ENCODE data around the gene PPP1R3D. TPM values are rescaled to one million over a fixed set of nuclear protein-coding genes. Genes with fewer than 3 reads are reported as not detected.

Gene PPP1R3D
- total and polyA plus RNA-seq, 9 of the 15 experiments (the other 6 are each of a cell fraction or from before 2014, with no cell fraction given): 0.35 to 3.3 (median 1.8) TPM

- TF ChIP-seq RBM39 (optimal IDR thresholded peaks at IDR 0.05; ENCODE audit: low read depth, low read length) (peak; percentile 76), RAD51 (IDR thresholded peaks at IDR 0.05; ENCODE audit: borderline replicate concordance, low read depth) (peak; percentile 70; the same call in 1 of the 2 replicates), DDX20 (tag; IDR thresholded peaks at IDR 0.05; ENCODE audit: low read depth) (no peak), POLR2A (conservative IDR thresholded peaks at IDR 0.05) (peak; percentile 86), SMAD4 (CRISPR knock-in tag; conservative IDR thresholded peaks at IDR 0.05) (peak; percentile 62; the same call in 1 of the 2 replicates), POLR3G (IDR thresholded peaks at IDR 0.05; ENCODE audit: extremely low read depth, insufficient read length, insufficient replicate concordance) (no peak), THAP7 (CRISPR knock-in tag; IDR thresholded peaks at IDR 0.05) (peak; percentile 46; the same call in 1 of the 2 replicates), ZFX (CRISPR knock-in tag; IDR thresholded peaks at IDR 0.05) (peak; percentile 71), ZNF184 (CRISPR knock-in tag; IDR thresholded peaks at IDR 0.05) (no peak), SRF (CRISPR knock-in tag; IDR thresholded peaks at IDR 0.05) (peak in 1 of 2 experiments; percentile 6; a peak in 1 of 4 replicates), FOS (IDR thresholded peaks at IDR 0.05; ENCODE audit: extremely low read depth, insufficient read length) (no peak), HDAC8 (tag; IDR thresholded peaks at IDR 0.05) (no peak), TCF7L2 (IDR thresholded peaks at IDR 0.05; ENCODE audit: low read depth, low read length) (no peak), FOXK1 (CRISPR knock-in tag; IDR thresholded peaks at IDR 0.05; ENCODE audit: borderline replicate concordance) (no peak), ZC3H4 (CRISPR knock-in tag; IDR thresholded peaks at IDR 0.05; ENCODE audit: borderline replicate concordance) (no peak), RHOXF2B (CRISPR knock-in tag; conservative IDR thresholded peaks at IDR 0.05) (no peak), ZFP30 (CRISPR knock-in tag; IDR thresholded peaks at IDR 0.05; ENCODE audit: borderline replicate concordance) (no peak), NCOA4 (IDR thresholded peaks at IDR 0.05; ENCODE audit: partially characterized antibody) (no peak), ZNF644 (tag; IDR thresholded peaks at IDR 0.05; ENCODE audit: low read depth) (no peak), FOXM1 (IDR thresholded peaks at IDR 0.05; ENCODE audit: low read depth) (no peak), FOXM1 (CRISPR knock-in tag; IDR thresholded peaks at IDR 0.05; ENCODE audit: low read depth) (no peak), NUFIP1 (IDR thresholded peaks at IDR 0.05; ENCODE audit: partially characterized antibody) (peak; percentile 53), HDAC1 (IDR thresholded peaks at IDR 0.05) (peak in 1 of 2 experiments; percentile 60; a peak in 1 of 4 replicates), NCOR1 (IDR thresholded peaks at IDR 0.05) (no peak)
- TF ChIP-seq, protein P1, sequence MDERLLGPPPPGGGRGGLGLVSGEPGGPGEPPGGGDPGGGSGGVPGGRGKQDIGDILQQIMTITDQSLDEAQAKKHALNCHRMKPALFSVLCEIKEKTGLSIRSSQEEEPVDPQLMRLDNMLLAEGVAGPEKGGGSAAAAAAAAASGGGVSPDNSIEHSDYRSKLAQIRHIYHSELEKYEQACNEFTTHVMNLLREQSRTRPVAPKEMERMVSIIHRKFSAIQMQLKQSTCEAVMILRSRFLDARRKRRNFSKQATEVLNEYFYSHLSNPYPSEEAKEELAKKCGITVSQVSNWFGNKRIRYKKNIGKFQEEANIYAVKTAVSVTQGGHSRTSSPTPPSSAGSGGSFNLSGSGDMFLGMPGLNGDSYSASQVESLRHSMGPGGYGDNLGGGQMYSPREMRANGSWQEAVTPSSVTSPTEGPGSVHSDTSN (CRISPR knock-in tag; IDR thresholded peaks at IDR 0.05; ENCODE audit: low read depth): no peak
- TF ChIP-seq, protein P1 (tag; conservative IDR thresholded peaks at IDR 0.05; ENCODE audit: low read depth): peak; percentile 90
Measured at GRCh38 chr20:59940129-59940955, at the start of gene PPP1R3D, which contains the start of gene FAM217B (continued).
